Measurements from ENCODE around the gene ADGRV1. TPM values are rescaled to one million over a fixed set of nuclear protein-coding genes. Genes with fewer than 3 reads are reported as not detected.

Gene ADGRV1
- total RNA-seq, 2 experiments from 2014 or later, result not detected

DNA sequence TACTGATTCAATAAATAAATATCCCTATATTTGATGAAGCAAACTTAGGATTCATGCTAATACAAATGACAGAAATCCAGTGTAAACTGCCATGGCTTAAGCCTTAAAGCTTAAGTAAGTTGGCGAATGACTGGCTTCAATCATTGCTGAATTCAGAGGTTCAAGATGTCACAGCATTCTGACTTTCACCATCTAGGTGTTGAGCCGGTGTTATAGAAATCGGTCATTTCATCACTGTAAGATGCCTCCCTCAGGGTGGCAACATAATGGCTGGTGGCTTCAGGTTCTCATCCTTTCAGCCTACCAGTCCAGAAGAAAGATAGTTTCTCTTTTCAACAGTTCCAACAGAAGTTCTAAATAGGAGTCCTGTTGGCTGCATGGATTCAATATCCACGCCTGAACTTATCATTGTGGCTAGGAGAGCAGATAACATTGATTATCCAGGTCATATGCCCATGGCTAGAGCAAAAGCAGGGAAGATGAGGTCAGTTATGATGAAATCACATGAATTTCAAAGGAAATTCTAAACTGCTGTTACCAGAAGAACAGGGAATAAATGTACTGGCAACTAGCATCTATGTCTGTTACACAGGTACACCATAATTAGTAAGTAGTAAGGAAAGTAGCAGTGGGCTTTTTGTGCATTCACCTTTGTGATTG lies 460.2 kb downstream of the ADGRV1 start:
- Histone ChIP-seq H2AFZ (ENCODE audit: low read length) (no peak overlapping the region), H3K4me3 (ENCODE audit: low read depth, low read length, poor library complexity, severe bottlenecking) (no peak overlapping the region), H3K4me2 (ENCODE audit: low read length) (no peak overlapping the region), H3K79me2 (ENCODE audit: insufficient read depth, low read depth, low read length) (no peaks in the 10 kb centered on the region), H3K36me3 (ENCODE audit: insufficient read depth, low read length) (no peaks in the 10 kb centered on the region), H3K4me1 (ENCODE audit: insufficient read depth, low read length, poor library complexity, severe bottlenecking) (no peaks in the 10 kb centered on the region), H4K20me1 (ENCODE audit: insufficient read depth, low read length) (no peaks in the 10 kb centered on the region), H3K27ac (ENCODE audit: low read depth, low read length, poor library complexity, severe bottlenecking) (no peak overlapping the region), H3K9me2 (ENCODE audit: insufficient read depth, low read length) (no peaks in the 10 kb centered on the region), H3K9me3 (ENCODE audit: low read length) (no peaks in the 10 kb centered on the region)
- intact Hi-C loops (cut with micrococcal nuclease; ENCODE audit: unreplicated experiment), result no loop called here
- no peak for DNase-seq (ENCODE audit: low spot score)
- no TSS peak for BruUV-seq (replicated peaks)
- POLR2A ChIA-PET, result no interaction called here
- CTCF ChIA-PET (ENCODE audit: unreplicated experiment), result no interaction called here
- TF ChIP-seq EZH2phosphoT487 (IDR thresholded peaks at IDR 0.05; ENCODE audit: borderline replicate concordance, low read depth, low read length), result no peak
- TF ChIP-seq, protein P1, sequence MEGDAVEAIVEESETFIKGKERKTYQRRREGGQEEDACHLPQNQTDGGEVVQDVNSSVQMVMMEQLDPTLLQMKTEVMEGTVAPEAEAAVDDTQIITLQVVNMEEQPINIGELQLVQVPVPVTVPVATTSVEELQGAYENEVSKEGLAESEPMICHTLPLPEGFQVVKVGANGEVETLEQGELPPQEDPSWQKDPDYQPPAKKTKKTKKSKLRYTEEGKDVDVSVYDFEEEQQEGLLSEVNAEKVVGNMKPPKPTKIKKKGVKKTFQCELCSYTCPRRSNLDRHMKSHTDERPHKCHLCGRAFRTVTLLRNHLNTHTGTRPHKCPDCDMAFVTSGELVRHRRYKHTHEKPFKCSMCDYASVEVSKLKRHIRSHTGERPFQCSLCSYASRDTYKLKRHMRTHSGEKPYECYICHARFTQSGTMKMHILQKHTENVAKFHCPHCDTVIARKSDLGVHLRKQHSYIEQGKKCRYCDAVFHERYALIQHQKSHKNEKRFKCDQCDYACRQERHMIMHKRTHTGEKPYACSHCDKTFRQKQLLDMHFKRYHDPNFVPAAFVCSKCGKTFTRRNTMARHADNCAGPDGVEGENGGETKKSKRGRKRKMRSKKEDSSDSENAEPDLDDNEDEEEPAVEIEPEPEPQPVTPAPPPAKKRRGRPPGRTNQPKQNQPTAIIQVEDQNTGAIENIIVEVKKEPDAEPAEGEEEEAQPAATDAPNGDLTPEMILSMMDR (conservative IDR thresholded peaks at IDR 0.05; ENCODE audit: low read length), result no peak

DNA sequence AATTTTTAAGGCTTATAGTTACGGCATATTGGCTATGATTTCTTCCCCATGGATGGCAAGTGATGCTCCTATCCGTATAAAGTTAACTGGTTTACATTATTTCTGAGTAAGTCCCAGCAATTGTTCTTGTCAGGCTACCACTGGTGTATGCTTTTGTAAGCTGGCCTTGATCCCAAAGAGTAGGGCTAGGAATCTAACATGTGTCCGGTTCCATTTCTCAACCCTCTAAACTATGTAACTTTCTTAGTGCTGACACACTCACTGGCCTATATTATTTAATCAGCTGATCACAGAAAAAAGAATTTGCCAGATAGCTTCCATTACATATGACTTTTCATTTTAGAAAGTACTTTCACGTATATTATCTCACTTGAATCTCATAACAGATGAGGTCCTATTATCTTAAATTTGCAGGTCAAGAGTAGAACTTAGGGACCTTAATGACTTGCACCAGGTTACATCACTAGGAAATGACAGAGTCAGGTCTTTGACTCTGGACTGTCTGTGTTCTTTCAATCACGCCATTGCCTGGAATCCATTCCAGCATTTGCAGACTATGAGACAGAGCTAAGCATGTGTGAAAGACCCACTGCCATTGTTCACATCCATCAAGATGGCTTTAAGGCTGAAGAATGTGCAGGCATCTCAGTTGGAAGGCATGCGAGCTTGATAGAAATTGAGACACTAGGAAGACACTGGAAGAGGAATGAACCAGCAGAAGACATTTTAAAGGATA lies 461.6 kb downstream of the ADGRV1 start:
- DNase-seq (ENCODE audit: low spot score), result no peak
- Histone ChIP-seq H3K36me3 (ENCODE audit: insufficient read depth, low read length) (no peaks in the 10 kb centered on the region), H3K79me2 (ENCODE audit: insufficient read depth, low read depth, low read length) (no peaks in the 10 kb centered on the region), H3K4me3 (ENCODE audit: low read depth, low read length, poor library complexity, severe bottlenecking) (no peak overlapping the region), H3K9me2 (ENCODE audit: insufficient read depth, low read length) (no peaks in the 10 kb centered on the region), H3K4me2 (ENCODE audit: low read length) (no peak overlapping the region), H3K9me3 (ENCODE audit: low read length) (no peaks in the 10 kb centered on the region), H4K20me1 (ENCODE audit: insufficient read depth, low read length) (no peaks in the 10 kb centered on the region), H2AFZ (ENCODE audit: low read length) (no peak overlapping the region), H3K27ac (ENCODE audit: low read depth, low read length, poor library complexity, severe bottlenecking) (no peak overlapping the region), H3K4me1 (ENCODE audit: insufficient read depth, low read length, poor library complexity, severe bottlenecking) (no peaks in the 10 kb centered on the region)
- intact Hi-C loops (cut with micrococcal nuclease; ENCODE audit: unreplicated experiment), result no loop called here
- CTCF ChIA-PET (ENCODE audit: unreplicated experiment), result no interaction called here
- TF ChIP-seq, protein P1 (conservative IDR thresholded peaks at IDR 0.05; ENCODE audit: low read length), result no peak
- no peak for TF ChIP-seq EZH2phosphoT487 (IDR thresholded peaks at IDR 0.05; ENCODE audit: borderline replicate concordance, low read depth, low read length)
- POLR2A ChIA-PET, result interaction anchor here (0.7 kb wide), 1 partner anchor 582 kb away, joined by 3 read pairs; no protein-coding TSS in a partner anchor
- BruUV-seq (replicated peaks), result no TSS peak

DNA sequence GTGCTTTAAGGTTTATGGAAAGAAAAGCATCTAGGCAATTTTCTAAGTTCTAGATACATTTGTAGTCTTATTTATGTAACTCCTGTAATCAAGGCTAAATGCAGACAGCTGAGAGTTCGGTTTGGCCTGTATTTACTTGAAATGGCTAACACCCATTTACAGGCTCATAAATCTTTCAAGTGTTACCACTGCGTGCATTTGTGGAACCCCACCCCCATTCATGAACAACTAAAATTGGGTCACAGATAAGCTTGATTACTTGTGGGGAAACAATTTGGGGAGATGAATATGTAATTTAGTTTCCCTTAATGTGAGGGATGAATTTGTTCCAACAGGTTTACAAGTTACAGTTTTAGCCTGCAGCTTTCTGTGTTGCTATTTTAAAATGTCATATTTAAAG lies 463.9 kb downstream of the ADGRV1 start:
- Histone ChIP-seq H3K27ac (ENCODE audit: low read depth, low read length, poor library complexity, severe bottlenecking) (no peak overlapping the region), H3K36me3 (ENCODE audit: insufficient read depth, low read length) (no peaks in the 10 kb centered on the region), H3K79me2 (ENCODE audit: insufficient read depth, low read depth, low read length) (no peaks in the 10 kb centered on the region), H3K4me3 (ENCODE audit: low read depth, low read length, poor library complexity, severe bottlenecking) (no peak overlapping the region), H2AFZ (ENCODE audit: low read length) (no peak overlapping the region), H3K4me2 (ENCODE audit: low read length) (no peak overlapping the region), H3K9me3 (ENCODE audit: low read length) (no peaks in the 10 kb centered on the region), H3K4me1 (ENCODE audit: insufficient read depth, low read length, poor library complexity, severe bottlenecking) (no peaks in the 10 kb centered on the region), H4K20me1 (ENCODE audit: insufficient read depth, low read length) (no peaks in the 10 kb centered on the region), H3K9me2 (ENCODE audit: insufficient read depth, low read length) (no peaks in the 10 kb centered on the region)
- BruUV-seq (replicated peaks), result no TSS peak
- DNase-seq (ENCODE audit: low spot score), result no peak
- POLR2A ChIA-PET, result interaction anchor here (0.5 kb wide), 1 partner anchor 1061 kb away, joined by 3 read pairs; no protein-coding TSS in a partner anchor
- intact Hi-C loops (cut with micrococcal nuclease; ENCODE audit: unreplicated experiment), result no loop called here
- TF ChIP-seq EZH2phosphoT487 (IDR thresholded peaks at IDR 0.05; ENCODE audit: borderline replicate concordance, low read depth, low read length), result no peak
- TF ChIP-seq, protein P1 (conservative IDR thresholded peaks at IDR 0.05; ENCODE audit: low read length), result no peak
- CTCF ChIA-PET (ENCODE audit: unreplicated experiment), result no interaction called here
